HUES6 (cell line): ENCODE results near the gene TIPRL.

Experiments
- H3K27ac ChIP-seq: 2 replicates; pipeline ENCODE4 v1.7.0; 2013; ENCODE audit warnings: low read depth, mild to moderate bottlenecking, low read length, inconsistent platforms
- H3K27me3 ChIP-seq: 2 replicates; pipeline ENCODE4 v1.6.1; 2013; ENCODE audit warnings: low read length; ENCODE audit not compliant: control insufficient read depth, insufficient read depth
- H3K36me3 ChIP-seq: 2 replicates; pipeline ENCODE4 v1.6.1; 2013; ENCODE audit warnings: low read length; ENCODE audit not compliant: control insufficient read depth, insufficient read depth
- H3K4me1 ChIP-seq: 2 replicates; pipeline ENCODE4 v1.6.1; 2013; ENCODE audit warnings: low read length; ENCODE audit not compliant: control insufficient read depth, insufficient read depth
- H3K4me3 ChIP-seq: 2 replicates; pipeline ENCODE4 v1.5.1; 2013; ENCODE audit warnings: low read depth, low read length
- H3K9ac ChIP-seq: one replicate; pipeline ENCODE4 v1.6.1; 2013; ENCODE audit warnings: mild to moderate bottlenecking, low read length
- H3K9me3 ChIP-seq: 2 replicates; pipeline ENCODE4 v1.6.1; 2013; ENCODE audit warnings: low read depth, low read length; ENCODE audit not compliant: control insufficient read depth, insufficient read depth

The TIPRL gene

DNA sequence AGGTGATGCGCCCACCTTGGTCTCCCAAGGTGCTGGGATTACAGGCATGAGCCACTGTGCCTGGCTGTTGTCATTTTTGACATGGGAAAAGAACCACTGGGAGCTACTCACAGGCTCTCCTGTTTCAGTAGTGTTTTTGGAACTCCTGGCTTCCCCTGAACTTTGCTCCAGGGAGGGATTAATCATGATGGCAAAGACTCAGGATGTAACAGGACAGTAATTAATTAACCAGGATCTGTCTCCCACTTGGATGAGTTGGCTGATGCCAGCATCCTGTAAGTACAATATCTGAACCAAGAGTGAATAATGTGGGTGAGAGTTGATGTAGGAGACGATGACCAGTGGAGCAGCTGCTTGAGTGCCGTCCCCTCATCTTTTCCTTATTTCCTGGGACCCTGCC is 51.9 kb downstream of the TIPRL start:
- H3K9me3 ChIP-seq, result no peaks in the 10 kb centered on the region
- H3K9ac ChIP-seq, result no peak overlapping the region
- peaks cover 14% of the 10 kb centered on the region for H3K4me1 ChIP-seq
- H3K4me3 ChIP-seq, result no peak overlapping the region
- no peaks in the 10 kb centered on the region for H3K27me3 ChIP-seq
- peaks cover 37% of the 10 kb centered on the region for H3K36me3 ChIP-seq
- H3K27ac ChIP-seq, result no peak overlapping the region

DNA sequence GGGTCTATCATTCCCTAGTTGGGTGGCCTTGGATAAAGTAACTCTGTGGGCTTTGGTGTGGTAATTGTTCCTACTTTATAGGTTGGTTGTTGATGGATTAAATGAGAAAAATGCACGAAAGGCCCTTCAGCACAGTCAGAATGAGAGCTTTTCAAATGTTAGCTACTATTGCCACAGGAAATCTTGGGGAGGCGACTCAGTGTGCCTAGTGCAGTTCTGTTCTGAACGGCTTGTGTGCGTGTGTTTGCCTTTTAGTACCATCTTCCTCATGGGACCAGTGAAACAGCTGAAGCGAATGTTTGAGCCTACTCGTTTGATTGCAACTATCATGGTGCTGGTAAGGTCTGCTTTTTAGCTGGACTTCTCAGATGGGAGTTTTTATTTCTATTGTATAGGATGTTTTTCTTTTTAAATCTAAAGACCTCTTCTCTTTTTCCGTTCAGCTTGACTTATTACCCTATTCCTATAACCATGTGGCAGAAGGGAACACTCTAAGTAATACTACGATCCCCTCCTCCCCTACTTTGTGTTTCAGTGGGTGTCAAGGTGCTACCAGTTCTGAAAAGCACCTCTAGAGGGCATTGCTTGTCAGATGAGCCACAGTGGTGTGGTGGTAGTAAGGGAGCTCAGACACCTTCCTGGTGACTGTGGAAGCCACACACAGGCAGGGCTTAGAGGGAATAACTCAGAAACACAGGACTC is 56.2 kb downstream of the TIPRL start:
- Histone ChIP-seq H3K4me1 (no peaks in the 10 kb centered on the region), H3K4me3 (no peak overlapping the region), H3K36me3 (peaks cover 69% of the 10 kb centered on the region), H3K9ac (no peak overlapping the region), H3K27ac (no peak overlapping the region), H3K9me3 (no peaks in the 10 kb centered on the region), H3K27me3 (no peaks in the 10 kb centered on the region)

DNA sequence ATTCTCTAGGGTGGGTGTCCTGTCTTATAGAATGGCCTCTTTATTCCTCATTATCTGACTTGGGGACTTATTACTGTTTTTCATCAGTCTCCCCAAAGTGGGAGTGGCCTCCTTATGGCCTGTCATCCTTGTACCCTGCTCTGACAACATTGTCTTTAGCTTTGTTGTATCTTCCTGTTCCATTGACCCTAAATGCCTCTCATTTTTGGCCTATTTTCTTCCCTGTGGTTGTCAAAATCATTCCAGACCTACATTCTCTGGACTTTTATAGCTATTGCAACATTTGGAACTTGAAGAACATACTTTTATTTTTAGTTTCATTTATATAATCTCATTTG is 56.8 kb downstream of the TIPRL start:
- Histone ChIP-seq H3K36me3 (peaks cover 74% of the 10 kb centered on the region), H3K9ac (no peak overlapping the region), H3K9me3 (no peaks in the 10 kb centered on the region), H3K27me3 (no peaks in the 10 kb centered on the region), H3K4me3 (no peak overlapping the region), H3K4me1 (no peaks in the 10 kb centered on the region), H3K27ac (no peak overlapping the region)

DNA sequence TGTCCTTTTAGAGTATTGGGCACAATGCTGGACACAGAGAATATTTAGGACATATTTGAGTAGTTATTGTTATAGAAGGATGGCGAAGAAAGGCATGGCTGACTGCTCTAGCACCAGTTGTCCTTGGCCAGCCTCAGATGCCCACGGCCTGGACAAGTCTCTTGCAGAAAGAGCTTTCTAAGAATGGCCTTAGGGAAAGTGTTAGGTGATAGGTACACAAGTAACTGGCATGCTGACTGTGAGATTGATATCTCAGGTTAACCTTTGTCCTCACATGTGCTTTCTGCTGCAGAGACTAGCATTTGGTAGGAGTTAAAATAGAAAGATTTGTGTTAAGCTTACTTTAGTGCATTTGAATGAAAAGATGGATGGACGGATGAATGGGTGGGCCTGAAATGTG is 57.2 kb downstream of the TIPRL start:
- Histone ChIP-seq H3K9ac (no peak overlapping the region), H3K36me3 (peaks cover 74% of the 10 kb centered on the region), H3K27ac (no peak overlapping the region), H3K27me3 (no peaks in the 10 kb centered on the region), H3K4me1 (no peaks in the 10 kb centered on the region), H3K4me3 (no peak overlapping the region), H3K9me3 (no peaks in the 10 kb centered on the region)

DNA sequence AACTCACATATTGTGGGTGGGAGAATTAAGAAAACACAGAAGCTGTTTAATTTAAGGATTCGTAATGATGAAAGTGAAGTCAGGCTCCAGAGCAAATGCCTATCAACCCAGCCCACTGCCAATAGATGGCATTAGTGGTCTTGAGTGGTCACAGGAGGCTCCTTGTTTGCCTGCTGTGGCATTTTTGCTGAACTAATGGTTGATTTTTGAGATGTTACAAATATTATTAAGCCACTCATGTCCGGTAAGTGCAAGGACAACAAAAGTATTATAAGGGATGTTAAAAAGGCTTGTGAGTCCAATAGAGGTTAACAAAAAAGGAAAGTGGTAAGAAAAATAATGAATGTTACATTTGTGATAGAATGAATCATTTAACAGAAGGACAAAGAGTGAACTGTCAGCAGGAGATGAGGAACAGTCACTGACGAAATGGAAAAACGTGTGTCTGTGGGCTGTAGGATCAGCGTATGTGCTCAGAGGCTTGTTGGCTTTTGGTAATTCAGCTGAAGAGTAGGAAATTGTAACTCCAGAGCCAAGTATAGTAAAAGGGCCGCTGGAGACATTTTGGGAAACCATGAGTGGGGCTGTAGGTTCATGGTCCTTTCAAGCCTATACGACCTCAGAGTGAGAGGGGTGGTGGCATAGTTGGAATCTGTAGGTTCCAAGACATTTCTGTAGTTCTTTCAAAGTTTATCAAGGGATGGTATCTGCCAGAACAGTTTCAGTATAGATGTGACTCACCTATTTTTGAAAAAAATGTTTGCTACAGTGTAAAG is 58.3 kb downstream of the TIPRL start:
- Histone ChIP-seq H3K27me3 (no peaks in the 10 kb centered on the region), H3K27ac (no peak overlapping the region), H3K9me3 (no peaks in the 10 kb centered on the region), H3K4me3 (no peak overlapping the region), H3K9ac (no peak overlapping the region), H3K36me3 (peaks cover 73% of the 10 kb centered on the region), H3K4me1 (no peaks in the 10 kb centered on the region)

DNA sequence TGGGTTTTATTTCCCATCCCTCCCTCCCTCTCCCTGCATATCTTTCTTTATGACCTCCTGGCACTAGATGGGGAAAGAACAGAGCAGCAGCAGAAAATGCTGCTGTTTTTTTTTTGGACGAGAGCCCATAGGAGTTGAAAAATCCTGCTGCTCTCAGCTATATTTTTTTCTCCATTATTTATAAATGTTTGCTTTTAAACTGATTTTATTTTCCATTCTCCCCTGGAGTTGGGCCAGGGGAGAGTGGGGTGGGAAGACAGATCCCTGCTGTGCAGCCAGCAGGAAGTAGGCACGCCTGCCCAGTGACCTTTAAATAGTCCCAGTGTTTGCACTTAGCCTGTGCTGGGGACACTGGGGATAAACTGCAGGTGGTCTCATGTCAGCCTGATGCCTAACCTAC is 64.4 kb downstream of the TIPRL start:
- Histone ChIP-seq H3K9me3 (no peaks in the 10 kb centered on the region), H3K36me3 (peaks cover 63% of the 10 kb centered on the region), H3K27ac (no peak overlapping the region)

DNA sequence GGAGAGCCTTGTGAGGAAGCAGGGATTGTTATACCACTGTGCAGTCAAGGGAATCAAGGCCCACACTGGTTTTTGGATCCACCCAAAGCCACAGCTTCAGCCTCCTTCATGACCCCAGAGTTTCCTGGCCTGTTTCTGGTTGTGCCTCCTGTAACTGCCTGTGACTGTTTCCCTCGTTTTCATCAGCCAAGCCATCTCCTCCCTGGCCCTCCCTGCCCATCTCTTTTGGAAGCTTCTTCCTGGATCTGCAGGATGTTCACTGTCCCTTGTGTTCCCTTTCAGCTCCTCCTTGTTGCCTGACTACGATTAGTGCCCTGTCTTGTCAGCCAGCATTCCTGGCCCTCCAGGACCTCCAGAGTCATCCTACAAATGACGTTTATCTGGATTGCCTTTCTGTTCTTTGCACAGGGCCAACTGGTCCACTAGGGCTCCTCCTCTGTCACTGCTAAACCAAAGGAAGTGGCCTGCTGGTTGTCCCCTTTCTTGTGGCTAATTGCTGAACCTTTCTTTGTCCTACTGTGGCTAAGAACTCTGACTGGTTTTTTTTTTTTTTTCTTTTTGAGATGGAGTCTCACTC is 65.0 kb downstream of the TIPRL start:
- peaks cover 61% of the 10 kb centered on the region for H3K36me3 ChIP-seq
- H3K9me3 ChIP-seq, result no peaks in the 10 kb centered on the region
- H3K4me3 ChIP-seq, result no peak overlapping the region
- H3K27me3 ChIP-seq, result no peaks in the 10 kb centered on the region
- peaks cover 5% of the 10 kb centered on the region; the same call in 1 of the 2 replicates for H3K4me1 ChIP-seq
- no peak overlapping the region for H3K27ac ChIP-seq
- no peak overlapping the region for H3K9ac ChIP-seq

More for the DNA sequence above, 64.4 kb downstream of the TIPRL start:
- Histone ChIP-seq H3K27me3 (no peaks in the 10 kb centered on the region), H3K9ac (no peak overlapping the region), H3K4me3 (no peak overlapping the region), H3K4me1 (peaks cover 5% of the 10 kb centered on the region; the same call in 1 of the 2 replicates)

DNA sequence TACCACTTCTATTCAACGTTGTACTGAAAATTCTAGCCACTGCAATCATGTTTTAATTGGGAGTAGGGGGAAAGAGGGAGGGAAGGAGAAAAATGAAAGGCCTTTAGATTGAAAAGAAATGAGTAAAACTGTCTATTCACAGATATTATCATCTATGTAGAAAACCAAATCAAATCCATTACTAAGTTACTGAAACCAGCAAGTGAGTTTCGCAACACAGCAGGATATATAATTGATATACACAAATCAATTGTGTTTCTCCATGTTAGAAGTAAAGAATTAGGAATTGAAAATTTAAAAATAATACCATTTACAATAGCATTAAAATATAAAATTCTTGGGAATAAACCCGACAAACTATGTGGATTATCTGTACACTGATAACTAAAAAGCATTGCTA is 66.3 kb downstream of the TIPRL start:
- H3K27ac ChIP-seq, result no peak overlapping the region
- no peaks in the 10 kb centered on the region for H3K9me3 ChIP-seq
- no peak overlapping the region for H3K4me3 ChIP-seq
- H3K36me3 ChIP-seq, result peaks cover 54% of the 10 kb centered on the region
- H3K27me3 ChIP-seq, result no peaks in the 10 kb centered on the region
- peaks cover 6% of the 10 kb centered on the region; the same call in 1 of the 2 replicates for H3K4me1 ChIP-seq
- no peak overlapping the region for H3K9ac ChIP-seq

DNA sequence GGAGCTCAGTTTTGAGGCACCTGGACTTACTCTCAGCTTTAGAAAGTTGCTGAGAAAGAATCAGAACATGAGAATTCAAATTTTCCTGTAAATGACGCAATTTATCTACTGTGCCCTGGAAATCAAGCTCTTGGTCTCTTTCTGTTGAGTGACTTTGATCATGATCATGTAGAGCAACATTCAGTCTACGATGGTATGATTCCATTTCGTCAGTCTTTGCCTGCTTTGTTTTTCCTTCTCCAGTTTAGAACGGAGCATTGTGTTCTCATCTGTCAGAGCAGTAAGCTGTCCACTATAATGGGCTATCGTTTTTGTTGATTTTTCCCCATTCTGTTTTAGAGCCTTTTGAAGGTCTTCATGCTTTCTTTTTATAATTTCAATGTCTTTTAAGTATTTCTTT is 67.7 kb downstream of the TIPRL start:
- H3K9me3 ChIP-seq, result no peaks in the 10 kb centered on the region
- no peak overlapping the region for H3K27ac ChIP-seq
- no peak overlapping the region for H3K9ac ChIP-seq
- no peak overlapping the region for H3K4me3 ChIP-seq
- H3K27me3 ChIP-seq, result no peaks in the 10 kb centered on the region
- peaks cover 13% of the 10 kb centered on the region for H3K4me1 ChIP-seq
- peaks cover 48% of the 10 kb centered on the region for H3K36me3 ChIP-seq
